Epithelial cell of esophagus (primary cell): ENCODE results near the gene EDDM3A.

ENCODE experiments used
- DNase-seq: peaks from one replicate; pipeline ENCODE4 v3.0.0; 2010; ENCODE audit warnings: low read depth
- H3K4me3 ChIP-seq: 2 replicates; pipeline ENCODE4 v1.5.1; 2011; ENCODE audit warnings: mild to moderate bottlenecking, low read length, control low read depth
- CTCF ChIP-seq: IDR thresholded peaks from 2 replicates; pipeline ENCODE4 v1.5.1; 2011; ENCODE audit warnings: low read depth, mild to moderate bottlenecking, low read length, control low read depth, inconsistent platforms; ENCODE audit not compliant: insufficient read depth; ENCODE audit errors: missing control alignments

Gene EDDM3A

GRCh38 chr14:20782280-20782890 lies 36.7 kb downstream of the EDDM3A start:
- H3K4me3 ChIP-seq, result no peak overlapping the region
- no peak for DNase-seq
- TF ChIP-seq CTCF, result no peak

DNA sequence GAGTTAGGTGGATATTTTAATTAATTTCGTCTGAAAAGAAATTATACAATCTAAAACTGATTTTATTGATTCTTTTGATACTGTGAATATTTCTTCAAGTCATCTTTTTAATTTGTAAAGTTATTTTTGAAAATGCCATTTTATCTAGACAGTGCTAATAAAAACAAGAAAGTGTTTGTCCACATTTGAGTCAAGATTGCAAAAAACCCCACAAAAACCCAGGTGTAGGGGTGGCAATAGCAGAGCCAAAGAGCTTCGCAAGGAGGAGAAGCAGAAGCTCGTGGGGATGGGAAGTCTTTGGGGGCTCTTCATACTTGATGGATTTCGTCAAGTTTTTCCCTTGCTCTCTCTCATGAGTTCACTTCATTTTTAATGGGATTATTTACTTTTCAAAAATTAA lies 41.3 kb downstream of the EDDM3A start:
- H3K4me3 ChIP-seq, result no peak overlapping the region
- no peak for DNase-seq
- TF ChIP-seq CTCF, result no peak

- TF ChIP-seq CTCF, result no peak
- no peak overlapping the region for H3K4me3 ChIP-seq
- no peak for DNase-seq
Observed at GRCh38 chr14:20789230-20789813, 43.6 kb downstream of the EDDM3A start.

DNA sequence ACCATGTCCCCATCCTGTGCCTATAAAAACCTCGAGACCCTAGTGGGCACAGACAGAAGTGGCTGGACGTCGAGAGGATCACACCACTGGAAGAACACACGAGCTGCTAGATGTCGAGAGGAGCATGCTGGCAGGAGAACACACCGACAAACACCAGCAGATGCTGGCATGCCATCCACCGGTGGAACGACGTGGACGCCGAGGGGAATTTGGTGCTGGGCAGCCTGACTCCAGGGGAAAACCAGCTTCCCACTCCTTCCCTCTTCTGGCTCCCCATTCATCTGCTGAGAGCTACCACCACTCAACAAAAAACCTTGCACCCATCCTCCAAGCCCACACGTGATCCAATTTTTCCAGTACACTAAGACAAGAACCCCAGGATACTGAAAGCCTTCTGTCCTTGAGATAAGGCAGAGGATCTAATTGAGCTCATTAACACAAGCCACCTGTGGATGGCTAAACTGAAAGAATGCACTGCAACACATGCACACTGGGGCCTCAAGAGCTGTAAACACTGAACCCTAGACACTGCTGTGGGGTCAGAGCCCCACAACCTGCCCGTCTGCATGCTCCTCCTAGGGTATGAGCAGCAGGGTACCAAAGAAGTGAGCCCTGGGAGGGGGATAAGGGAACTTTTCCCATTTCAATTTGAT lies 44.9 kb downstream of the EDDM3A start:
- no peak overlapping the region for H3K4me3 ChIP-seq
- TF ChIP-seq CTCF, result no peak
- no peak for DNase-seq

- no peak for TF ChIP-seq CTCF
- DNase-seq, result no peak
Observed at GRCh38 chr14:20791187-20791586, 45.5 kb downstream of the EDDM3A start.

GRCh38 chr14:20791597-20791996 lies 45.9 kb downstream of the EDDM3A start:
- H3K4me3 ChIP-seq, result no peak overlapping the region
- no peak for DNase-seq
- TF ChIP-seq CTCF, result no peak

More at GRCh38 chr14:20791187-20791586, 45.5 kb downstream of the EDDM3A start:
- no peak overlapping the region for H3K4me3 ChIP-seq
